Smooth muscle cell (in vitro differentiated cells): Measurements from ENCODE around the gene GATA1. TPM values are rescaled to one million over a fixed set of nuclear protein-coding genes. Genes with fewer than 3 reads are reported as not detected.
"Not testable (repeated sequence)": the region's sequence is repeated elsewhere in the genome, so short reads cannot be mapped to it uniquely, and the experiment has no call there.

ENCODE experiments used
- DNase-seq: peaks from one replicate; lab custom pipeline; 2025; ENCODE audit not compliant: unreplicated experiment; lab: John Stamatoyannopoulos, UW
- H2AFZ ChIP-seq: fragments of 200-600 bp; sonication (generic); 2 replicates; pipeline ENCODE4 v1.6.0; 2016; ENCODE audit warnings: antibody characterized with exemption, low read depth, mild to moderate bottlenecking
- H3F3A ChIP-seq: fragments of 200-600 bp; sonication (generic); 2 replicates; pipeline ENCODE4 v1.6.0; 2017; ENCODE audit warnings: antibody characterized with exemption, low read depth
- H3K27ac ChIP-seq: fragments of 200-600 bp; sonication (generic); 2 replicates; pipeline ENCODE4 v1.5.1; 2016; ENCODE audit warnings: low read depth, mild to moderate bottlenecking
- H3K27me3 ChIP-seq: fragments of 200-600 bp; sonication (generic); 2 replicates; pipeline ENCODE4 v1.6.1; 2016; ENCODE audit warnings: low read depth, mild to moderate bottlenecking
- H3K36me3 ChIP-seq: fragments of 200-600 bp; sonication (generic); 2 replicates; pipeline ENCODE4 v1.5.1; 2016; ENCODE audit warnings: low read depth
- H3K4me1 ChIP-seq: fragments of 200-600 bp; sonication (generic); 2 replicates; pipeline ENCODE4 v1.5.1; 2016; ENCODE audit warnings: low read depth
- H3K4me2 ChIP-seq: fragments of 200-600 bp; sonication (generic); 2 replicates; pipeline ENCODE4 v1.6.0; 2016; ENCODE audit warnings: mild to moderate bottlenecking
- H3K4me3 ChIP-seq: fragments of 200-600 bp; sonication (generic); 2 replicates; pipeline ENCODE4 v1.5.1; 2016; ENCODE audit warnings: mild to moderate bottlenecking
- H3K79me2 ChIP-seq: fragments of 200-600 bp; sonication (generic); 2 replicates; pipeline ENCODE4 v1.6.0; 2016; ENCODE audit warnings: low read depth, mild to moderate bottlenecking
- H3K9ac ChIP-seq: fragments of 200-600 bp; sonication (generic); 2 replicates; pipeline ENCODE4 v1.6.0; 2016; ENCODE audit warnings: low read depth
- H3K9me3 ChIP-seq: fragments of 200-600 bp; sonication (generic); replicated peaks from 2 replicates; pipeline ENCODE4 v1.5.1; 2016; ENCODE audit warnings: low read depth
- H4K20me1 ChIP-seq: fragments of 200-600 bp; sonication (generic); 2 replicates; pipeline ENCODE4 v1.6.0; 2016; ENCODE audit warnings: low read depth
- WGBS: methylation state at CpG from one replicate; pipeline ENCODE4 v1.1.7; 2016; ENCODE audit warnings: low lambda C conversion rate; 5-methylcytosine and 5-hydroxymethylcytosine counted together
- polyA plus RNA-seq: library from polyadenylated mRNA; unstranded; fragments of >200 nt; fragmentation: Nextera tagmentation; extraction: Ambion mirVana; gene quantifications from 2 replicates; pipeline ENCODE4 v1.2.1, GENCODE V29; 2016
- total RNA-seq: library from RNA; depleted of rRNA; stranded (reverse); fragments of >200 nt; gene quantifications from 2 replicates; pipeline ENCODE4 v1.2.3, GENCODE V29; 2014
- TF ChIP-seq, protein P1 (sequence below): fragments of 200-600 bp; sonication (generic); IDR thresholded peaks from 2 replicates; pipeline ENCODE4 v1.5.1; 2017; ENCODE audit warnings: borderline replicate concordance, mild to moderate bottlenecking, antibody characterized with exemption; ENCODE audit not compliant: insufficient read depth, poor library complexity, severe bottlenecking

The GATA1 gene
- total and polyA plus RNA-seq, 2 experiments from 2014 or later: not detected

DNA sequence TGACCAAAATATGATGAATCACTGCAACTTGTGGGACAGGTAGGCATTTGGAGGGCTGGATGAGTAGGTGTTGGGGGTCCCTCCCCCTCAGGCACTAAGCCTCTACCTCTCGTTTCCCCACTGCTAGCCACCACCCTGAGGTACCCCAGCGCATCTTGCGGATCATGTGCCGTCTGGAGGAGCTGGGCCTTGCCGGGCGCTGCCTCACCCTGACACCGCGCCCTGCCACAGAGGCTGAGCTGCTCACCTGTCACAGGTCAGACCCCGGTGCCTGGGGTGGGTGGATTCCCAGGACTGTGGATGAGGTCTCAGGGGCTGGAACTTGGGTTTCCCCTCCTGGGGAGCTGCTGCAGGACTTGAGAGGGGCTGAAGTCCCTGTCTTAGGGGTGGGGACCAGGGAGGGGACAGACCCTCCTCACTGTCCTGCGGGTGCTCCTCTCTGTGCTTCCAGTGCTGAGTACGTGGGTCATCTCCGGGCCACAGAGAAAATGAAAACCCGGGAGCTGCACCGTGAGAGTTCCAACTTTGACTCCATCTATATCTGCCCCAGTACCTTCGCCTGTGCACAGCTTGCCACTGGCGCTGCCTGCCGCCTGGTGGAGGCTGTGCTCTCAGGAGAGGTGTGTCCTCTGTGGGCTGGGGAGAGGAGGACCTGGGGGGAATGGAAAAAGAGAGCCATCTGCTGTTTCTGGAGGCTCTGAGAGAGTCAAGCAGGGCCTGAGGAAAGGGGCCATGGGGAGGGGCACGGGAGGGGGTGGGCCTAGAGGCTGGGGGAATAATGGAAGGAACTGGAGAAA lies 29.8 kb downstream of the GATA1 start:
- Histone ChIP-seq H3K36me3 (no peaks in the 10 kb centered on the region), H3K27ac (no peak overlapping the region), H4K20me1 (no peaks in the 10 kb centered on the region), H3K9me3 (no peaks in the 10 kb centered on the region), H3K4me1 (no peaks in the 10 kb centered on the region), H3K9ac (no peak overlapping the region), H3K27me3 (no peaks in the 10 kb centered on the region), H3F3A (no peaks in the 10 kb centered on the region), H3K4me2 (no peak overlapping the region), H3K4me3 (no peak overlapping the region), H2AFZ (no peak overlapping the region), H3K79me2 (no peaks in the 10 kb centered on the region)
- 86% methylated on average over 18 of the region's 18 CpGs for WGBS
- TF ChIP-seq, protein P1, sequence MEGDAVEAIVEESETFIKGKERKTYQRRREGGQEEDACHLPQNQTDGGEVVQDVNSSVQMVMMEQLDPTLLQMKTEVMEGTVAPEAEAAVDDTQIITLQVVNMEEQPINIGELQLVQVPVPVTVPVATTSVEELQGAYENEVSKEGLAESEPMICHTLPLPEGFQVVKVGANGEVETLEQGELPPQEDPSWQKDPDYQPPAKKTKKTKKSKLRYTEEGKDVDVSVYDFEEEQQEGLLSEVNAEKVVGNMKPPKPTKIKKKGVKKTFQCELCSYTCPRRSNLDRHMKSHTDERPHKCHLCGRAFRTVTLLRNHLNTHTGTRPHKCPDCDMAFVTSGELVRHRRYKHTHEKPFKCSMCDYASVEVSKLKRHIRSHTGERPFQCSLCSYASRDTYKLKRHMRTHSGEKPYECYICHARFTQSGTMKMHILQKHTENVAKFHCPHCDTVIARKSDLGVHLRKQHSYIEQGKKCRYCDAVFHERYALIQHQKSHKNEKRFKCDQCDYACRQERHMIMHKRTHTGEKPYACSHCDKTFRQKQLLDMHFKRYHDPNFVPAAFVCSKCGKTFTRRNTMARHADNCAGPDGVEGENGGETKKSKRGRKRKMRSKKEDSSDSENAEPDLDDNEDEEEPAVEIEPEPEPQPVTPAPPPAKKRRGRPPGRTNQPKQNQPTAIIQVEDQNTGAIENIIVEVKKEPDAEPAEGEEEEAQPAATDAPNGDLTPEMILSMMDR: no peak
- DNase-seq: no peak

DNA sequence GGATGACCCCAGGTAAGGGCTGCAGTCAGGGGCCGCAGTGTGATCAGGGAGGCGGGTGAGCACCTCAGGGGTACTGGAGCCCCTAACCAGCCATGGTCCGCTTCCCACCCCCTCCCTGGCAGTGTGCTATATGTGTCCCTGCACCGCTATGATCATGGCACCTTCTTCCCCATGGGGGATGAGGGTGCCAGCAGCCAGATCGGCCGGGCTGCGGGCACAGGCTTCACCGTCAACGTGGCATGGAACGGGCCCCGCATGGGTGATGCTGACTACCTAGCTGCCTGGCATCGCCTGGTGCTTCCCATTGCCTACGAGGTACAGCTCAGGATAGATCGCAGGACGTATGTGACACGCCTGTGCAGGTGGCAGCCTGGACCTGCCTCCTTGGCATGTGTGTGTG lies 31.7 kb downstream of the GATA1 start:
- Histone ChIP-seq H3K9me3 (no peaks in the 10 kb centered on the region), H3K4me2 (no peak overlapping the region), H3K79me2 (no peaks in the 10 kb centered on the region), H3K9ac (no peak overlapping the region), H2AFZ (no peak overlapping the region), H3K4me1 (no peaks in the 10 kb centered on the region), H3K36me3 (no peaks in the 10 kb centered on the region), H4K20me1 (no peaks in the 10 kb centered on the region), H3K27ac (no peak overlapping the region), H3F3A (no peaks in the 10 kb centered on the region), H3K4me3 (no peak overlapping the region), H3K27me3 (no peaks in the 10 kb centered on the region)
- no peak for DNase-seq
- TF ChIP-seq, protein P1: no peak
- WGBS: 96% methylated on average over 16 of the region's 16 CpGs

DNA sequence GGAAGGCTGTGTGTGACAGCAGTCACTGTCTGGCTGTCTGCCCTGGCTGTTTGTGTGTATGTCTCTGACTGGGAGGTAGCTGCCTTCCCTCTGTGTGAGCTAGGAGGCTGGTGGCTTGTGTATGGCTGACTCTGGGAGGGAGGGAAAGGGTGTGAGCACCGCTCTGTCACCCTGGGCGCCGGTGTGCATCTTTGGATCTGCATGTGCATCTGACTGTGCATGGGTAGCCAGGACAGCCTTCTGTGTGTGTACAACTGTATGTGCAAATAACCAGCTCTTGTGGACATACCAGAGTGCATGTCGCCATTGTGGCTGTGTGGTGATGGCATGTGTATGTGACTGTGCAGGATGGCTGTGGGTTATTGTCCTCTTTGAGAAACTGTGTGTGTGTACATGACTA lies 32.5 kb downstream of the GATA1 start:
- Histone ChIP-seq H3K4me1 (no peaks in the 10 kb centered on the region), H4K20me1 (no peaks in the 10 kb centered on the region), H3K9me3 (no peaks in the 10 kb centered on the region), H3K27ac (no peak overlapping the region), H3K9ac (no peak overlapping the region), H3K4me2 (no peak overlapping the region), H3F3A (no peaks in the 10 kb centered on the region), H3K27me3 (no peaks in the 10 kb centered on the region), H3K36me3 (no peaks in the 10 kb centered on the region), H2AFZ (no peak overlapping the region), H3K4me3 (no peak overlapping the region), H3K79me2 (no peaks in the 10 kb centered on the region)
- WGBS: 82% methylated on average over 4 of the region's 4 CpGs
- TF ChIP-seq, protein P1: no peak
- DNase-seq: no peak

DNA sequence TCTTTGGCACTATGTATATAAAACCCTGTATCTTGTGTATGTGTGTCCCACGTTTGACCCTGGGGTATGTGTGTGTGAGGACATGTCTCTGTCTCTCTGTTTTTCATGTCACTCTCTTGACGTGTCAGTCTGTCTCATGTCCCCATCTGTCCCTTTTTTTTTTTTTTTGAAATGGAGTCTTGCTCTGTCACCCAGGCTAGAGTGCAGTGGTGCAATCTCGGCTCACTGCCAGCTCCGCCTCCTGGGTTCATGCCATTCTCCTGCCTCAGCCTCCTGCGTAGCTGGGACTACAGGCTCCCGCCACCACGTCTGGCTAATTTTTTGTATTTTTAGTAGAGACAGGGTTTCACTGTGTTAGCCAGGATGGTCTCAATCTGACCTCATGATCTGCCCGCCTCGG lies 33.0 kb downstream of the GATA1 start:
- H3K27me3 ChIP-seq, H3K9ac ChIP-seq, DNase-seq, H3F3A ChIP-seq, H3K4me3 ChIP-seq, H2AFZ ChIP-seq, H3K79me2 ChIP-seq, H3K27ac ChIP-seq, H3K4me1 ChIP-seq, H3K4me2 ChIP-seq, H3K9me3 ChIP-seq, H4K20me1 ChIP-seq, H3K36me3 ChIP-seq: not testable (repeated sequence)
- WGBS: 84% methylated on average over 7 of the region's 9 CpGs
